ENCODE results near the gene PLCB1.
"Not testable (repeated sequence)": the region's sequence is repeated elsewhere in the genome, so short reads cannot be mapped to it uniquely, and the experiment has no call there.

PLCB1 gene

GRCh38 chr20:8370774-8371173 is 238.7 kb downstream of the PLCB1 start:
- Histone ChIP-seq H3K27me3 (replicated peaks in 2 of 5; ENCODE audit: control insufficient read depth in 4 of 5, insufficient read depth in 5 of 5, low read length in 4 of 5) (no peaks in the 10 kb centered on the region), H3K27ac (ENCODE audit: insufficient read depth in 1 of 2, low read depth in 1 of 2, low read length in 2 of 2, poor library complexity in 1 of 2, severe bottlenecking in 2 of 2) (no peak overlapping the region), H3K9me3 (ENCODE audit: control extremely low read depth in 1 of 5, control insufficient read depth in 4 of 5, insufficient read depth in 2 of 5, low read depth in 1 of 5, low read length in 4 of 5) (no peaks in the 10 kb centered on the region), H3K4me1 (ENCODE audit: control extremely low read depth in 1 of 4, control insufficient read depth in 4 of 4, insufficient read depth in 4 of 4, low read length in 3 of 4) (peaks cover 3 to 41% (median 28%) of the 10 kb centered on the region in 4 experiments), H3K4me3 (ENCODE audit: control insufficient read depth in 1 of 7, extremely low read depth in 1 of 7, insufficient read depth in 4 of 7, low read depth in 2 of 7, low read length in 6 of 7) (no peak overlapping the region), H3K36me3 (ENCODE audit: control insufficient read depth in 4 of 4, insufficient read depth in 4 of 4, low read length in 3 of 4) (peaks cover 0 to 4% (median 1%) of the 10 kb centered on the region in 4 experiments)
- DNase-seq, result no peak
- ChIA-PET CTCF (interaction anchor here (1.2 to 1.8 kb wide), 4 partner anchors 9 to 352 kb away, joined by 3 to 5 read pairs (median 4); no protein-coding TSS in a partner anchor), POLR2A (no interaction called here)
- 81% methylated on average over 4 of the region's 5 CpGs for WGBS (ENCODE audit: insufficient coverage)

GRCh38 chr20:8372824-8373380 is 240.8 kb downstream of the PLCB1 start:
- no peak overlapping the region for H3K4me3 ChIP-seq (ENCODE audit: control insufficient read depth in 1 of 7, extremely low read depth in 1 of 7, insufficient read depth in 4 of 7, low read depth in 2 of 7, low read length in 6 of 7)
- 26% methylated on average over 5 of the region's 5 CpGs for WGBS (ENCODE audit: insufficient coverage)
- ChIA-PET POLR2A (no interaction called here), CTCF (interaction anchor here (0.9 to 2.5 kb wide), 4 partner anchors 11 to 19 kb away, joined by 3 to 7 read pairs (median 5); no protein-coding TSS in a partner anchor)
- H3K4me1 ChIP-seq (ENCODE audit: control extremely low read depth in 1 of 4, control insufficient read depth in 4 of 4, insufficient read depth in 4 of 4, low read length in 3 of 4), result peaks cover 3 to 33% (median 22%) of the 10 kb centered on the region in 4 experiments
- no peaks in the 10 kb centered on the region for H3K9me3 ChIP-seq (ENCODE audit: control extremely low read depth in 1 of 5, control insufficient read depth in 4 of 5, insufficient read depth in 2 of 5, low read depth in 1 of 5, low read length in 4 of 5)
- H3K36me3 ChIP-seq (ENCODE audit: control insufficient read depth in 4 of 4, insufficient read depth in 4 of 4, low read length in 3 of 4), result peaks cover 0 to 4% (median 1%) of the 10 kb centered on the region in 4 experiments
- peak; percentile 54 to 87 (median 74) for DNase-seq
- H3K27me3 ChIP-seq (replicated peaks in 2 of 5; ENCODE audit: control insufficient read depth in 4 of 5, insufficient read depth in 5 of 5, low read length in 4 of 5), result no peaks in the 10 kb centered on the region
- H3K27ac ChIP-seq (ENCODE audit: insufficient read depth in 1 of 2, low read depth in 1 of 2, low read length in 2 of 2, poor library complexity in 1 of 2, severe bottlenecking in 2 of 2), result no peak overlapping the region

DNA sequence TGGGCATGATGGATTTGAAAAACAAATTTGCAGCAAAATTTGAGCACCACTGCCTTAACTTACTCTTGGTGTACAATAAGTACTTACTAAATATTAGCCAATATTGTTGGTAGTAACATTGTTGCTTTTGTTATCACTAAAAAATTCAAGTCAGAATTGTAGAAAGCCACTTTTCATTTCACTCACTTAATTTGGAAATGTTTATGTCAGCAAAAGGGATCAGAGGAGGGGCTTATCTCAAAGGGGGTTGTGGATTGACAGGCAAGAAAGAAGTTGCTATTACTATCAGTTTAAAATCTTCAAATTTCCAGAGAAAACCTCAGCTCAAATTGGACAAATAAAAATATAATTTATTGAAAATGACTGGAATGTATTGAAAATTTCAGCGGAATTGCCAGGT is 241.5 kb downstream of the PLCB1 start:
- Histone ChIP-seq H3K36me3 (ENCODE audit: control insufficient read depth in 4 of 4, insufficient read depth in 4 of 4, low read length in 3 of 4) (peaks cover 0 to 4% (median 1%) of the 10 kb centered on the region in 4 experiments), H3K9me3 (ENCODE audit: control extremely low read depth in 1 of 5, control insufficient read depth in 4 of 5, insufficient read depth in 2 of 5, low read depth in 1 of 5, low read length in 4 of 5) (no peaks in the 10 kb centered on the region), H3K27me3 (replicated peaks in 2 of 5; ENCODE audit: control insufficient read depth in 4 of 5, insufficient read depth in 5 of 5, low read length in 4 of 5) (no peaks in the 10 kb centered on the region), H3K27ac (ENCODE audit: insufficient read depth in 1 of 2, low read depth in 1 of 2, low read length in 2 of 2, poor library complexity in 1 of 2, severe bottlenecking in 2 of 2) (no peak overlapping the region), H3K4me3 (ENCODE audit: control insufficient read depth in 1 of 7, extremely low read depth in 1 of 7, insufficient read depth in 4 of 7, low read depth in 2 of 7, low read length in 6 of 7) (no peak overlapping the region), H3K4me1 (ENCODE audit: control extremely low read depth in 1 of 4, control insufficient read depth in 4 of 4, insufficient read depth in 4 of 4, low read length in 3 of 4) (peaks cover 3 to 26% (median 16%) of the 10 kb centered on the region in 4 experiments)
- DNase-seq, result no peak
- CTCF ChIA-PET, result interaction anchor here (0.9 to 2.5 kb wide), 5 partner anchors 10 to 18 kb away, joined by 3 to 7 read pairs (median 3); no protein-coding TSS in a partner anchor
- POLR2A ChIA-PET, result no interaction called here
- 100% methylated on average over 1 of the region's 1 CpG for WGBS (ENCODE audit: insufficient coverage)

DNA sequence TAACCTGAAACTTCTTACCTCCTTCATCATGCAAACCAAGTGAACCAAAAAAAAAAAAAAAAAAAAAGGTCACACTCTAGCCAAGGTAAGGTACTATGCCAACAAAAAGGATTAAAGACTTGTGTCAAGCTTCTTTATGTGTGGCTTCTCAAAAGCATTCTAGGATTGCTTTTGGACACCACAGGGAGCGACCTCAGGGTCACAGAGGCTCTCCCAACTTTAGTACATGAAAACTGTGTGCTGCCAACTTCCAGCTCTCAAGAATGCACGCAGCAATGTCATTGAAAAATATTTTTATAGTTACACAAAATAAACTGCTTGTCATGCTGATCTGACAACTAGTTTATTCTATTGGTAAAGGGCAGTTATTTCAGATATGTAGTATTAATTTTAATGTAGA is 243.8 kb downstream of the PLCB1 start:
- Histone ChIP-seq H3K4me3 (ENCODE audit: control insufficient read depth in 1 of 7, extremely low read depth in 1 of 7, insufficient read depth in 4 of 7, low read depth in 2 of 7, low read length in 6 of 7) (no peak overlapping the region), H3K27ac (ENCODE audit: insufficient read depth in 1 of 2, low read depth in 1 of 2, low read length in 2 of 2, poor library complexity in 1 of 2, severe bottlenecking in 2 of 2) (no peak overlapping the region), H3K27me3 (replicated peaks in 2 of 5; ENCODE audit: control insufficient read depth in 4 of 5, insufficient read depth in 5 of 5, low read length in 4 of 5) (no peaks in the 10 kb centered on the region), H3K9me3 (ENCODE audit: control extremely low read depth in 1 of 5, control insufficient read depth in 4 of 5, insufficient read depth in 2 of 5, low read depth in 1 of 5, low read length in 4 of 5) (peaks cover 0 to 3% (median 0%) of the 10 kb centered on the region in 5 experiments), H3K36me3 (ENCODE audit: control insufficient read depth in 4 of 4, insufficient read depth in 4 of 4, low read length in 3 of 4) (peaks cover 0 to 4% (median 1%) of the 10 kb centered on the region in 4 experiments), H3K4me1 (ENCODE audit: control extremely low read depth in 1 of 4, control insufficient read depth in 4 of 4, insufficient read depth in 4 of 4, low read length in 3 of 4) (peaks cover 0 to 14% (median 6%) of the 10 kb centered on the region in 4 experiments)
- DNase-seq, result no peak
- POLR2A ChIA-PET, result no interaction called here
- WGBS (ENCODE audit: insufficient coverage), result 100% methylated on average over 1 of the region's 2 CpGs
- CTCF ChIA-PET, result interaction anchor here (2.1 to 2.3 kb wide), 2 partner anchors 12 to 16 kb away, joined by 6 to 7 read pairs; no protein-coding TSS in a partner anchor

DNA sequence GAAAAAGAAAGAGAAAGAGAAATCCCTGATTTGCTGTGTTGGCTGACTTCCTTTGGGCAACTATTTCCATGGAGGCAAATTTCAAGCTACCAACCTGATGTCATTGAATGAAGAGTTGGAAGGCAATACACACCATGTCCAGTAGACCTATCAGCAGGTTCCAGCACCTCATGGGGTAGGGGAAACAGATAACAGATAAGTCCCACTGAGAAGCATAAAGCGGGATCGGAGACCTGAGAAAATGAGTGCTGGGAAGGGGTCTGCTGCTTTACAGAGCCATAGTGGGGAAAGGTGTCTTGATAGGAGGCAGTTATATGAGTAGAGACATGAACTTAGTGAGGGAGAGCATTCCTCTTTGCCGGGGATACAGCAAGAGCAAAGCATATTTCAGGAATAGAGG is 244.9 kb downstream of the PLCB1 start:
- no peak overlapping the region for H3K4me3 ChIP-seq (ENCODE audit: control insufficient read depth in 1 of 7, extremely low read depth in 1 of 7, insufficient read depth in 4 of 7, low read depth in 2 of 7, low read length in 6 of 7)
- ChIA-PET POLR2A (interaction anchor here (0.6 kb wide), 1 partner anchor 919 kb away, joined by 3 read pairs; no protein-coding TSS in a partner anchor), CTCF (interaction anchor here (2.1 kb wide), 1 partner anchor 15 kb away, joined by 6 read pairs; no protein-coding TSS in a partner anchor)
- H3K9me3 ChIP-seq (ENCODE audit: control extremely low read depth in 1 of 5, control insufficient read depth in 4 of 5, insufficient read depth in 2 of 5, low read depth in 1 of 5, low read length in 4 of 5), result peaks cover 0 to 3% (median 0%) of the 10 kb centered on the region in 5 experiments
- H3K36me3 ChIP-seq (ENCODE audit: control insufficient read depth in 4 of 4, insufficient read depth in 4 of 4, low read length in 3 of 4), result peaks cover 0 to 4% (median 1%) of the 10 kb centered on the region in 4 experiments
- no peaks in the 10 kb centered on the region for H3K27me3 ChIP-seq (replicated peaks in 2 of 5; ENCODE audit: control insufficient read depth in 4 of 5, insufficient read depth in 5 of 5, low read length in 4 of 5)
- WGBS (ENCODE audit: insufficient coverage), result 100% methylated on average over 3 of the region's 3 CpGs
- no peak for DNase-seq
- H3K27ac ChIP-seq (ENCODE audit: insufficient read depth in 1 of 2, low read depth in 1 of 2, low read length in 2 of 2, poor library complexity in 1 of 2, severe bottlenecking in 2 of 2), result no peak overlapping the region
- peaks cover 0 to 14% (median 6%) of the 10 kb centered on the region in 4 experiments for H3K4me1 ChIP-seq (ENCODE audit: control extremely low read depth in 1 of 4, control insufficient read depth in 4 of 4, insufficient read depth in 4 of 4, low read length in 3 of 4)

DNA sequence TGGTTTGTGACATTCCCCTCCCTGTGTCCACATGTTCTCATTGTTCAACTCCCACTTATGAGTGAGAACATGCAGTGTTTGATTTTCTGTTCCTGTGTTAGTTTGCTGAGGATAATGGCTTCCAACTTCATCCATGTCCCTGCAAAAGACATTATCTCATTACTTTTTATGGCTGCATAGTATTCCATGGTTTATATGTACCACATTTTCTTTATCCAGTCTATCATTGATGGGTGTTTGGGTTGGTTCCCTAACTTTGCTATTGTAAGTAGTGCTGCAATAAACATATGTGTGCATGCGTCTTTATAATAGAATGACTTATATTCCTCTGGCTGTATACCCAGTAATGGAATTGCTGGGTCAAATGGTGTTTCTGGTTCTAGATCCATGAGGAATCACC is 247.1 kb downstream of the PLCB1 start:
- H3K27ac ChIP-seq (ENCODE audit: insufficient read depth in 1 of 2, low read depth in 1 of 2, low read length in 2 of 2, poor library complexity in 1 of 2, severe bottlenecking in 2 of 2); DNase-seq; CTCF ChIA-PET; H3K9me3 ChIP-seq (ENCODE audit: control extremely low read depth in 1 of 5, control insufficient read depth in 4 of 5, insufficient read depth in 2 of 5, low read depth in 1 of 5, low read length in 4 of 5); H3K4me1 ChIP-seq (ENCODE audit: control extremely low read depth in 1 of 4, control insufficient read depth in 4 of 4, insufficient read depth in 4 of 4, low read length in 3 of 4); POLR2A ChIA-PET; H3K27me3 ChIP-seq (replicated peaks in 2 of 5; ENCODE audit: control insufficient read depth in 4 of 5, insufficient read depth in 5 of 5, low read length in 4 of 5); H3K36me3 ChIP-seq (ENCODE audit: control insufficient read depth in 4 of 4, insufficient read depth in 4 of 4, low read length in 3 of 4); H3K4me3 ChIP-seq (ENCODE audit: control insufficient read depth in 1 of 7, extremely low read depth in 1 of 7, insufficient read depth in 4 of 7, low read depth in 2 of 7, low read length in 6 of 7): not testable (repeated sequence)
- 100% methylated on average over 1 of the region's 1 CpG for WGBS (ENCODE audit: insufficient coverage)

DNA sequence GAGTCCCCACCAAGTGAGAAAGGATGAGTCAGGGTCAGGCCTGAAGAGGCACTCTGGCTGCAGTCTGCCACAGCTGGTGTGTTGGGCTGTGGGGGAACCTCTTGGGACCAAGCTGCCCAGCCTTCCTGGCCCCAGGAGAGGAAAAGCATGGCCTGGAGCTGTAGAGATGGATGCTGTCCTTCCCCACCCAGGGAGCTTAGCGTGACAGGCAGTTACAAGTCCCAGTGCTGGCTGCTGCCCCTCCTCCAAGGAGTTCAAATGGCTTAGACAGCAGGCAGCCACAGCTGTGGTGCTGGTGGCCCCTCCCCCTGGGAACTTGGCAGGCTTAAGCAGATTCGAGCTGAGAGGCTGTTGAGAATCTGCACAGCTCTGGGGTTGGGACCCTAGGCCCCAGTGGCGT is 253.2 kb downstream of the PLCB1 start:
- Histone ChIP-seq H3K27ac (ENCODE audit: insufficient read depth in 1 of 2, low read depth in 1 of 2, low read length in 2 of 2, poor library complexity in 1 of 2, severe bottlenecking in 2 of 2) (no peak overlapping the region), H3K4me3 (ENCODE audit: control insufficient read depth in 1 of 7, extremely low read depth in 1 of 7, insufficient read depth in 4 of 7, low read depth in 2 of 7, low read length in 6 of 7) (no peak overlapping the region), H3K9me3 (ENCODE audit: control extremely low read depth in 1 of 5, control insufficient read depth in 4 of 5, insufficient read depth in 2 of 5, low read depth in 1 of 5, low read length in 4 of 5) (peaks cover 0 to 4% (median 0%) of the 10 kb centered on the region in 5 experiments), H3K4me1 (ENCODE audit: control extremely low read depth in 1 of 4, control insufficient read depth in 4 of 4, insufficient read depth in 4 of 4, low read length in 3 of 4) (peaks cover 0 to 16% (median 5%) of the 10 kb centered on the region in 4 experiments), H3K36me3 (ENCODE audit: control insufficient read depth in 4 of 4, insufficient read depth in 4 of 4, low read length in 3 of 4) (peaks cover 0 to 4% (median 1%) of the 10 kb centered on the region in 4 experiments), H3K27me3 (replicated peaks in 2 of 5; ENCODE audit: control insufficient read depth in 4 of 5, insufficient read depth in 5 of 5, low read length in 4 of 5) (no peaks in the 10 kb centered on the region)
- WGBS (ENCODE audit: insufficient coverage), result 81% methylated on average over 3 of the region's 3 CpGs
- peak in 1 of 3 donors; percentile 46 for DNase-seq
- CTCF ChIA-PET, result interaction anchor here (0.7 to 0.8 kb wide), 2 partner anchors 11 to 238 kb away, joined by 3 read pairs; no protein-coding TSS in a partner anchor
- POLR2A ChIA-PET, result no interaction called here

Measured in common myeloid progenitor, CD34-positive (primary cell).